Stimulated activated CD8-positive, alpha-beta memory T cell treated with anti-CD3 and anti-CD28 coated beads, Interleukin-15, amount 100 ng/mL, for 4 hours (primary cell): ENCODE results near the gene ENTPD2.

Source experiments
- DNase-seq, 2 donors: peaks; one replicate each; pipeline ENCODE4 v3.0.0-alpha.2; 2020; ENCODE audit warnings: low read depth in 2 of 2

ENTPD2 gene

GRCh38 chr9:137030006-137030405 lies 23.9 kb downstream of the ENTPD2 start:
- no peak for DNase-seq

- DNase-seq = peak in 1 of 2 donors; percentile 40
Measured at GRCh38 chr9:137029058-137029936, 24.6 kb downstream of the ENTPD2 start.

GRCh38 chr9:137028263-137029057 lies 25.4 kb downstream of the ENTPD2 start:
- peak in 1 of 2 donors; percentile 42 for DNase-seq

GRCh38 chr9:137027369-137028262 lies 26.2 kb downstream of the ENTPD2 start, which contains the start of gene ABCA2:
Gene ABCA2 (minus strand): TSS chr9:137028237. CDS start chr9:137028140, 97 bp downstream.
- no peak for DNase-seq

- DNase-seq = no peak
Measured at GRCh38 chr9:137026828-137027227, 27.0 kb downstream of the ENTPD2 start.

- no peak for DNase-seq
Measured at GRCh38 chr9:137026384-137026783, 27.5 kb downstream of the ENTPD2 start.

- DNase-seq = no peak
Measured at GRCh38 chr9:137025517-137025966, 28.3 kb downstream of the ENTPD2 start.

- DNase-seq = no peak
Measured at GRCh38 chr9:137023583-137023991, 30.3 kb downstream of the ENTPD2 start.

- DNase-seq = no peak
Measured at GRCh38 chr9:137023157-137023556, 30.7 kb downstream of the ENTPD2 start.

- no peak for DNase-seq
Measured at GRCh38 chr9:137022662-137023008, 31.2 kb downstream of the ENTPD2 start.

- peak; percentile 42 to 52 for DNase-seq
Measured at GRCh38 chr9:137021979-137022661, 31.7 kb downstream of the ENTPD2 start.

- DNase-seq = no peak
Measured at GRCh38 chr9:137021568-137021978, 32.3 kb downstream of the ENTPD2 start.

- no peak for DNase-seq
Measured at GRCh38 chr9:137020771-137021567, 32.9 kb downstream of the ENTPD2 start.

GRCh38 chr9:137019891-137020683 lies 33.8 kb downstream of the ENTPD2 start:
- no peak for DNase-seq

- no peak for DNase-seq
Measured at GRCh38 chr9:137018761-137019559, 34.9 kb downstream of the ENTPD2 start.

GRCh38 chr9:137017791-137018497 lies 35.9 kb downstream of the ENTPD2 start:
- DNase-seq = no peak

- DNase-seq = no peak
Measured at GRCh38 chr9:137017071-137017470, 36.8 kb downstream of the ENTPD2 start.

GRCh38 chr9:137016436-137016835 lies 37.4 kb downstream of the ENTPD2 start:
- DNase-seq = no peak
